H9 (cell line): ENCODE results near the gene IL16. TPM values are rescaled to one million over a fixed set of nuclear protein-coding genes. Genes with fewer than 3 reads are reported as not detected.

Source experiments
- DNase-seq: peaks from one replicate; pipeline ENCODE4 v3.0.0-alpha.2; 2017
- H2AFZ ChIP-seq: one replicate; pipeline ENCODE4 v1.6.1; 2013; ENCODE audit warnings: mild to moderate bottlenecking, low read length, control low read depth, moderate library complexity
- H2AK5ac ChIP-seq: 2 replicates; pipeline ENCODE4 v1.6.1; 2013; ENCODE audit warnings: low read length, control low read depth, mixed read lengths; ENCODE audit not compliant: insufficient read length
- H2BK120ac ChIP-seq: one replicate; pipeline ENCODE4 v1.6.1; 2013; ENCODE audit warnings: low read depth, mild to moderate bottlenecking, low read length, control low read depth, inconsistent platforms; ENCODE audit not compliant: poor library complexity, severe bottlenecking
- H2BK12ac ChIP-seq: 2 replicates; pipeline ENCODE4 v1.6.1; 2013; ENCODE audit warnings: low read length, control low read depth, mixed read lengths, low read depth; ENCODE audit not compliant: insufficient read length
- H2BK15ac ChIP-seq: 2 replicates; pipeline ENCODE4 v1.6.1; 2013; ENCODE audit warnings: low read depth, low read length, control low read depth
- H2BK20ac ChIP-seq: one replicate; pipeline ENCODE4 v1.6.1; 2013; ENCODE audit warnings: low read depth, mild to moderate bottlenecking, low read length, control low read depth, inconsistent platforms; ENCODE audit not compliant: poor library complexity, severe bottlenecking
- H2BK5ac ChIP-seq: 2 replicates; pipeline ENCODE4 v1.6.1; 2013; ENCODE audit warnings: low read length, control low read depth, mixed read lengths; ENCODE audit not compliant: insufficient read length
- H3K14ac ChIP-seq: 2 replicates; pipeline ENCODE4 v1.6.1; 2013; ENCODE audit warnings: low read length, control low read depth; ENCODE audit not compliant: insufficient read depth
- H3K18ac ChIP-seq: 2 replicates; pipeline ENCODE4 v1.6.1; 2013; ENCODE audit warnings: low read depth, mild to moderate bottlenecking, mixed read lengths, low read length, control low read depth; ENCODE audit not compliant: insufficient read length
- H3K23ac ChIP-seq: 2 replicates; pipeline ENCODE4 v1.6.1; 2013; ENCODE audit warnings: low read length, control low read depth, mixed read lengths, low read depth; ENCODE audit not compliant: insufficient read length
- H3K23me2 ChIP-seq: 2 replicates; pipeline ENCODE4 v1.6.1; 2013; ENCODE audit warnings: low read depth, mild to moderate bottlenecking, mixed read lengths, low read length, control low read depth; ENCODE audit not compliant: insufficient read length, poor library complexity, severe bottlenecking
- H3K27ac ChIP-seq: 2 replicates; pipeline ENCODE4 v1.5.1; 2013; ENCODE audit warnings: low read length, control low read depth, mixed read lengths, low read depth; ENCODE audit not compliant: insufficient read length
- H3K27me3 ChIP-seq: 2 replicates; pipeline ENCODE4 v1.6.1; 2013; ENCODE audit warnings: low read length, control low read depth, inconsistent platforms; ENCODE audit not compliant: insufficient read depth
- H3K4ac ChIP-seq: 2 replicates; pipeline ENCODE4 v1.6.1; 2013; ENCODE audit warnings: low read depth, mild to moderate bottlenecking, control low read depth, inconsistent platforms, low read length, moderate library complexity
- H3K4me1 ChIP-seq: 2 replicates; pipeline ENCODE4 v1.6.1; 2013; ENCODE audit warnings: low read length, control low read depth, inconsistent platforms; ENCODE audit not compliant: insufficient read depth
- H3K4me2 ChIP-seq: 2 replicates; pipeline ENCODE4 v1.6.1; 2013; ENCODE audit warnings: low read length, control low read depth, mixed read lengths; ENCODE audit not compliant: insufficient read length, insufficient read depth
- H3K56ac ChIP-seq: 2 replicates; pipeline ENCODE4 v1.6.1; 2013; ENCODE audit warnings: low read depth, mild to moderate bottlenecking, mixed read lengths, low read length, control low read depth; ENCODE audit not compliant: insufficient read length
- H3K79me1 ChIP-seq: 2 replicates; pipeline ENCODE4 v1.6.1; 2013; ENCODE audit warnings: low read depth, mild to moderate bottlenecking, moderate library complexity, low read length, control low read depth, inconsistent platforms; ENCODE audit not compliant: insufficient read depth, poor library complexity, severe bottlenecking
- H3K79me2 ChIP-seq: 2 replicates; pipeline ENCODE4 v1.6.1; 2013; ENCODE audit warnings: low read length, control low read depth, inconsistent platforms; ENCODE audit not compliant: insufficient read depth
- H3K9ac ChIP-seq: 2 replicates; pipeline ENCODE4 v1.6.1; 2013; ENCODE audit warnings: low read length, control low read depth, mixed read lengths; ENCODE audit not compliant: insufficient read length; ENCODE audit errors: extremely low read depth
- H3K9me3 ChIP-seq: one replicate; pipeline ENCODE4 v1.6.1; 2013; ENCODE audit warnings: low read depth, low read length, inconsistent platforms; ENCODE audit not compliant: control insufficient read depth
- H3T11ph ChIP-seq: one replicate; pipeline ENCODE4 v1.6.1; 2013; ENCODE audit warnings: mild to moderate bottlenecking, low read length, control low read depth, inconsistent platforms
- H4K20me1 ChIP-seq: one replicate; pipeline ENCODE4 v1.6.1; 2013; ENCODE audit not compliant: control insufficient read depth, insufficient read length, insufficient read depth
- H4K5ac ChIP-seq: 2 replicates; pipeline ENCODE4 v1.6.1; 2013; ENCODE audit warnings: low read depth, mild to moderate bottlenecking, mixed read lengths, low read length, control low read depth; ENCODE audit not compliant: insufficient read length
- H4K8ac ChIP-seq: replicated peaks from 2 replicates; pipeline ENCODE4 v1.6.1; 2013; ENCODE audit warnings: low read length, control low read depth, mixed read lengths, low read depth; ENCODE audit not compliant: insufficient read length
- H4K91ac ChIP-seq: 2 replicates; pipeline ENCODE4 v1.6.1; 2013; ENCODE audit warnings: low read depth, mild to moderate bottlenecking, moderate library complexity, mixed read lengths, low read length, control low read depth; ENCODE audit not compliant: insufficient read length
- H3K27ac Mint-ChIP-seq, 3 experiments: 2 replicates in 2 of 3; 3 replicates in 1 of 3; pipeline ENCODE4 v1.8.0; 2020 to 2021; ENCODE audit warnings: mixed read lengths in 3 of 3, mild to moderate bottlenecking in 1 of 3, moderate library complexity in 1 of 3
- H3K27me3 Mint-ChIP-seq: 2 replicates; pipeline ENCODE4 v1.8.0; 2021; ENCODE audit warnings: low read depth, mild to moderate bottlenecking, moderate library complexity, mixed read lengths
- H3K36me3 Mint-ChIP-seq, 3 experiments: 2 replicates in 2 of 3; 3 replicates in 1 of 3; pipeline ENCODE4 v1.8.0; 2020 to 2021; ENCODE audit warnings: low read depth in 3 of 3, mixed read lengths in 3 of 3; ENCODE audit not compliant: insufficient read depth in 1 of 3
- H3K4me1 Mint-ChIP-seq, 2 experiments: 2 replicates each; pipeline ENCODE4 v1.8.0; 2020; ENCODE audit warnings: mixed read lengths in 2 of 2
- H3K4me3 Mint-ChIP-seq, 2 experiments: 2 replicates in 1 of 2; 3 replicates in 1 of 2; pipeline ENCODE4 v1.8.0; 2020 to 2021; ENCODE audit warnings: mild to moderate bottlenecking in 2 of 2, mixed read lengths in 2 of 2, moderate library complexity in 1 of 2
- H3K9me3 Mint-ChIP-seq, 2 experiments: 2 replicates in 1 of 2; 3 replicates in 1 of 2; pipeline ENCODE4 v1.8.0; 2020; ENCODE audit warnings: mild to moderate bottlenecking in 2 of 2, mixed read lengths in 2 of 2, moderate library complexity in 1 of 2
- CTCF ChIP-seq: fragments of 200-600 bp; sonication (generic); conservative IDR thresholded peaks from 3 replicates; pipeline ENCODE4 v1.8.0; 2021; ENCODE audit warnings: antibody characterized with exemption, mild to moderate bottlenecking
- WGBS: extraction: QIAGEN DNeasy Blood & Tissue Kit; methylation state at CpG from one replicate; pipeline ENCODE4 v1.1.7; 2013; ENCODE audit warnings: missing lambda C conversion rate, low lambda C conversion rate, mixed read lengths; ENCODE audit not compliant: insufficient read length; ENCODE audit errors: extremely low coverage; 5-methylcytosine and 5-hydroxymethylcytosine counted together
- total RNA-seq: library from RNA; stranded (reverse); gene quantifications from 2 replicates; pipeline ENCODE4 v1.2.1, GENCODE V29; 2021

Gene IL16
- total RNA-seq, 1 experiment from 2014 or later = 0.28 TPM

DNA sequence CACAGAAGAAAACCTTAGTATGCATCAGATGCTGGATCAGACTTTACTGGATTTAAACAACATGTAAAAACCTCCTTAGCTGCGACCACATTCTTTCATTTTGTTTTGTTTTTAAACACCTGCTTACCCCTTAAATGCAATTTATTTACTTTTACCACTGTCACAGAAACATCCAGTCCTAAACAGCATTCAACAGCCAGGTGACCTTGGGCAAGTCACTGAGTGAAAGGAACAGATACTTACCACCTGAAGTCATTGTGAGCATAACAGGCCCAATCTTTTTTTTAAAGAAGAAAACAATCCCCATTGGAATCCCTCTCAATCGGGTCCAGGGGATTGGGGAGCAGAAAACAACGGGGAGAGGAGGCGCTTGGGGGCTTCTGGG lies 126.9 kb downstream of the IL16 start:
- peak overlapping the region; percentile 84 for H3K9ac ChIP-seq

More for the DNA sequence above, 126.9 kb downstream of the IL16 start:
- Histone ChIP-seq H2BK12ac (no peak overlapping the region), H2AFZ (no peak overlapping the region), H3K56ac (no peak overlapping the region), H2BK15ac (no peak overlapping the region), H3K27ac (no peak overlapping the region), H3K4me2 (peak overlapping the region; percentile 81), H4K5ac (no peak overlapping the region), H3T11ph (no peak overlapping the region), H2BK5ac (no peak overlapping the region), H3K79me1 (no peaks in the 10 kb centered on the region), H2BK20ac (no peak overlapping the region), H3K18ac (peak overlapping the region; percentile 96), H4K8ac (no peak overlapping the region), H3K4me1 (no peaks in the 10 kb centered on the region), H4K91ac (no peak overlapping the region), H4K20me1 (no peaks in the 10 kb centered on the region), H3K4ac (no peak overlapping the region), H3K23ac (no peak overlapping the region), H3K79me2 (no peaks in the 10 kb centered on the region), H3K9me3 (no peaks in the 10 kb centered on the region), H3K14ac (peak overlapping the region; percentile 97; the same call in 1 of the 2 replicates), H2BK120ac (no peak overlapping the region), H2AK5ac (no peak overlapping the region), H3K23me2 (peaks cover 3% of the 10 kb centered on the region), H3K27me3 (no peaks in the 10 kb centered on the region)
- Mint-ChIP-seq H3K9me3 (no peaks in the 10 kb centered on the region), H3K4me1 (peaks cover 12 to 13% of the 10 kb centered on the region in 2 experiments), H3K4me3 (peak overlapping the region; percentile 97 to 98), H3K36me3 (peaks cover 0 to 6% (median 6%) of the 10 kb centered on the region in 3 experiments; a peak in 5 of 7 replicates), H3K27ac (no peak overlapping the region), H3K27me3 (peaks cover 9% of the 10 kb centered on the region)
- TF ChIP-seq CTCF = no peak
- WGBS = no CpG with 5 or more reads among the region's 4 CpGs
- no peak for DNase-seq
